HTR-8/SVneo (cell line): ENCODE results near the gene SSBP1.
"Not testable (repeated sequence)": the region's sequence is repeated elsewhere in the genome, so short reads cannot be mapped to it uniquely, and the experiment has no call there.

Experiments
- DNase-seq: peaks from one replicate; pipeline ENCODE4 v3.0.0; 2011; ENCODE audit warnings: low spot score, mixed read lengths; ENCODE audit not compliant: insufficient read length
- FAIRE-seq: peaks from 2 replicates; lab custom pipeline; 2011; peaks lifted over from hg19 to GRCh38; lab: Jason Lieb, UNC

Gene SSBP1

DNA sequence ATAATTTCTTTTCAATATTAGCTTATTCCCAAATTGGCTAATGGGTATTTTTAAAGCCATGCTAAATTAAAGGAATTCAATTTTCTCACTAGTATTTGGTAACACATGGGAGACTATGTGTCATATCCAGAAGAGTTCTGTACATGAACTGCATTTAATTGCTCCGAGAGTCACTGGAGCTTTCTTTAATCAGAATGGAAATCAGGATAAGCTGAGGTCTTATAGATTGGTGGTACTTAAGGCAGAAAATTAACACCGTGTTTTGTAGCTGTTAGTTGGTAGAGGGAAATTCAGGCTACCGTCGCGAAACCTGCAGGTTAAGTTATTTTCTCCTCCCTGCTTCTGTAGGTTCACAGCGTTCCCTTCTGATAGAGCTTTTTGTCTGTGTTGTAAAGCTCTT, 29.8 kb upstream of the SSBP1 start, which contains the start of gene WEE2:
WEE2 (plus strand) TSS at position 3 of the 400 bp plus-strand sequence. CDS start 406 bp downstream, outside the sequence.
- FAIRE-seq = no peak
- no peak for DNase-seq

DNA sequence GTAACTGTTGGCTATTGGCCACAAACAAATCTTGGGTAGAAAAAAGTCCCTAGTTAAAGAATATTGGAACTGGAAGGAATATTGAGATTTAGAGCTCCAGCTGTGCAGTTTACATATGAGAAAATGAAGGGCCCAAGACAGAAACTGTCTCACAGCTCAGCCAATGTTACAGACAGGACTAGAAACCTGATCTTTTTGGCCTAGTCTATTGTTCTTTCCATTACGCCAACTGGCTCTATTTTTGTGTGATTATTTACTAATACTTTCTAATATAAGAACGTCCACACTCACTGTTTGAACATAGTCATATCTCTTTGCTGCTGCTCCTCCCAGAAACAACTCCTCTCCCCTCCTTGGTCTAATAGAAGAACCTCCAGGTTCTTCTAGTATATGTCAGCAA, 28.8 kb upstream of the SSBP1 start:
- no peak for FAIRE-seq
- no peak for DNase-seq

DNA sequence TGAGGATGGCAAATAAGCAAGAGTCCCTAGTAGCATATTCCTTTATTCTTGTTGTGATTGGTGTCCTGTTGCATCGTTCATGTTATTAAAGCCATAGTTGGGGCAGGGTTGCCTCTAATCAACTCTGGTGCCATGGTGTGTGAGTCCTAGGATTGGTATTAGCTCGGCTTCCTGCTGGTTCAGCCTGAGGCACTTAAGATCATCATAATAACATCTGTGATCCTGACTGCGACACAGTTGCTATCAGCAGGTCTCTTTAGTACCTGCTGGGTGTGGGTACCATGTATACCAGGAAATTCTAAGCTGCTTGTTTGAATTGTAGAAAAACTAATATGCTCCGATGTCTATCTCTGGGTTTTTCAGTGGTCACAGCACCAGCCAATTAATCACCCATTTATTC, 28.4 kb upstream of the SSBP1 start:
- no peak for DNase-seq
- FAIRE-seq = no peak

DNA sequence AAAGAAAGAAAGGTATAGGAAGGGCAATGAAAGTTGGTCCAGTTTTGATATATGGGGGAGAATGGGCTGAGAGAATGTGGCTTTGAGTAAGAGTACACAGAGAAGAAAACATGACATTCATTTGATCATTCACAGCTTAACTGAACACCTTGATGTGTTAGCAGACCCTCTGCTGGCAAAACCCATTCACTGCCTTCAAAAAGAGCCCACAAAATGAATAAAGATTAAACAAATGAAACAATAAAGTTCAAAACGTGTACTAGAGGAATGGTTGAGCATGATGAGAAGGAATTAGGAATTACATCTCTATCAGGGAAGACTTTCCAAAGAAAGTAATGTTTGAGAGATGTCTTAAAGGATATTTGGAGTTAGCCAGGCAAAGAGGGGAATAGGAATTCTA, 27.9 kb upstream of the SSBP1 start:
- no peak for DNase-seq
- FAIRE-seq = no peak

DNA sequence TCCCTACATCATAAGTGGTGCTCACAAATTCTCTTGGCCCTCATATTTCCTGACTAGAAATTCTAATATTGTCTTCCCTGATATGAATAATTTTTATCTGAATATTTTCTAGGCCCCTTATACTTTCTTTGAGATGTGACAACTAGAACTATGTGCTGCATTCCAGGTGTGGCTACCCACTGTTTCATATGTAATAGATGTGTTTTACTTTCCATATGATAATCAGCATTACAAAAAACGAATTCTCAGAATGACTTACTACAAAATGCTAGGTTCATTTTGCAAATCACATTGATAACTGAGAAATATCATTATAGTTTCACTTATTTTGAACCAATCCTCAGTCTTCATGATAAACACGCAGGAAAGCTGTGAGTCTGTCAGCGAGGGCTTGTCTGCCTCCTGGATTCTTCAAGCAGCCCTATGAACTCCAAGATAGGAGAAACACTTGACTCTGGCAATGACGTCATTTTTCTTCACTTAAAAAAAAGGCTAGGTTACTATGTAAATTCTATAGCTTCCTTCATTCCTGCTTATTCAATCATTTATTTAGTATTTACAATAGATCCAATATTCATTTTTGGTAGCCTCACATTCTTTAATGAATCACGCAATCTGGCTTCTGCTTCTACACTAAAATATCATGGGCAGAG, 25.4 kb upstream of the SSBP1 start:
- no peak for FAIRE-seq
- no peak for DNase-seq

DNA sequence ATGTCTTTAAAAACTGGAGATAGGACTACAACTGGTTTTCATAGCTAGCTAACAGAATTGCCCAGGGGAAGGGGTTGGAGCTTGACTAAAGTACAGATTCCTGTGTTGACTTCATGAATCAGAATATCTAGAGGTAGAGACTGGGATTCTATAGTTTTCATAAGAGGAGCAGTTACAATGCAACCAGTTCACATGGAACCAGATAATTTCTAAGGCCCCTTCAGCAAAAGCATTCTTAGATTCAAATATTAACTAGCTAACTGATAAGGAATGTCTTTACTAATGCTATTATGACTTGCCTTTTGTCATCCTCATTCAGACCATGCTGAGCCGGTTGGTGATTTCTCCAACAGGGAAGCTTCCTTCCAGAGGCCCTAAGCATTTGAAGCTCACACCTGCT, 24.3 kb upstream of the SSBP1 start:
- FAIRE-seq = no peak
- DNase-seq = no peak

DNA sequence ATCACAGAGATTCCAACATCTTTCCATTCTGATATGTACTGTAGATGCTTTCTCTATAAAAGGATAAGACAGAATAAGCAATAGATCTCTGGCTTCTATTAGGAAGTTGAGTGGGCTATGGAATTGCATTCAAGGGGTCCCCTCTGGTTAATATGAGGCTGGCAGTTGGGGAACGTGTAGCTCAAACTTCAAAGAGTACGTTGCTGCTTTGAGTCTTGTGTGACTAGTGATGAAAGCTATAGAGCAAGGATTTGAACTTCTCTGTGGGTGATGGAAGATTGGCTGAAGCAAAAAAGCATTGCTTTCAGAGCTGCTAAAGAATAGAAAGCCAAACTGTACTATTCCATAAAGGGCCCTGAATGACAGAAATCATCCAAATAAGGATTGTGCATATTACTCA, 23.6 kb upstream of the SSBP1 start:
- DNase-seq (no peak), FAIRE-seq (no peak)

DNA sequence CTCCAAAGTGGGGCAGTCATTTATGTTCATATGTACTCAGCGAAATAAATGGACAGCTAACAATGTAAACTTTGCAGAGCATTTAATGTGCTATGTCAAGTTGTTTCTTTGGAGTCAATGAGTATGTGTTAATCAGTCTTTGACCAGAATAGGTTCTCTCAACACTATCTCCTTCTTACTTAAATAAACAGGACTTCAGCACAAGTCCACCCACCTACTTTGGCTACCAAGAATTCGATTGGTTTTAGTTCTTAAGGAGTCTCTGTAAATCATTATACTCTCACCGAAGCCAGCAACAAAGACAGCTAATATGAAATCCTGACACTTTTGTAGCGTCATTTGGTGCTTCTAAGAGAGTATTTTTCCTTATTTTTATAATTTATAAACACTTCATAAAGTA, 23.1 kb upstream of the SSBP1 start:
- FAIRE-seq (no peak), DNase-seq (no peak)

DNA sequence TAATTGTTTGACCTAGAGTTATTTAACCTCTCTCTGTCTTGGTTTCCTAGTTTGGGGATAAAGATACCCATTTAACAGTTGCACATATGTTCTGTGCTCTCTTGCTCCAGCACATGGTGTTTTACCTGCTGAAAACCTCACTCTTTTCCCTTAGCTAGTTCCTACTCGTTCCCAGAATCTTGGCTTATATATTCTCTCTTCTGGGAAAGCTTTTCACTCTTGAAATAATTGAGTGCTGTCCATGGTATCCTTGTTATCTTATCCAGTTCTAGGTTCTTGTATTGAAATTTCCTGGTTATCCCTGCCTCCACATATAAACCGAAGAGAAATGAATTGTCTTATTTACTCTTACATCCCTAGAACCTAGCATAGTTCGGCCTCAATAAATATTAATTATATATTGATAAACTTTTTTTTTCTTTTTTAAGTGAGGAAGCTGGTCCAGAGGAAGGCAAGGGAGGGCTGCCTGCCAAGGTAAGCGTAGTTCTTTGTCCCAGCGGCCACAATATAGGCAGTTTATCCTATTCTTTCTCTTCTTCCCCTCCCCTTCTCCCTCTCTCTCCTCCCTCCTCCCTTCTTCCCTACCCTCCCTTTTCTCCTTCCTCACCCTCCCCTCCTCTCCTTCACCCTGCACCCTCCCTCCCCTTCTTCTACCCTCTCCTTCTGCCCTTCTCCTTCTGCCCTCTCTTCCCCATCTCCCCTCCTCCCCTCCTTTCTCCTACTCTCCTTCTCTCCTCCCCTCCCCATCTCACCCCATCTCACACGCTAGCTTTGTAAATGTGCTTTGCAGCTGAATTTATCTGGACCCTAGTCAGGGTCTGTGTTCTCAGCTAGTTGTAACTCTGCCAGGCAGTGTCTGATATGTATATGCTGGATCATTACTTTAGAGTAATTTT, 22.1 kb upstream of the SSBP1 start:
- DNase-seq = no peak
- no peak for FAIRE-seq

DNA sequence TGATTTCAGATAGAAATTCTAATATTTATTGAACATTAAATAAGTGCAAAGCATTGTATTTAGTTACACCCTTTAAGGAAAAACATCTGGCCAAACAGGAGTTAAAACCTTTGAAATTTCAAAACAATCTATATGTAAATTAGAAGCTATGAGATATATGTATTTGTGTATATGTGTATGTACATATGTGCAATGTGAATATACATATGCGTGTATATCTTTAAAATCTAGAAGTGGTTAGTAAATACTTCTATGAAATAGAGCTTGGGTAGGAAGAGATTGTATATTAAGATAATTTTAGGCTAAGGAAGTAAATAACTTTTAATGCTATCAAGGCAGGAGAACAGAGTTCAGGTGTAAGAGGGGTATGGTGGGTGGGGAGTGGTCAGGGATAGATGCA, 20.7 kb upstream of the SSBP1 start:
- DNase-seq (no peak), FAIRE-seq (no peak)

DNA sequence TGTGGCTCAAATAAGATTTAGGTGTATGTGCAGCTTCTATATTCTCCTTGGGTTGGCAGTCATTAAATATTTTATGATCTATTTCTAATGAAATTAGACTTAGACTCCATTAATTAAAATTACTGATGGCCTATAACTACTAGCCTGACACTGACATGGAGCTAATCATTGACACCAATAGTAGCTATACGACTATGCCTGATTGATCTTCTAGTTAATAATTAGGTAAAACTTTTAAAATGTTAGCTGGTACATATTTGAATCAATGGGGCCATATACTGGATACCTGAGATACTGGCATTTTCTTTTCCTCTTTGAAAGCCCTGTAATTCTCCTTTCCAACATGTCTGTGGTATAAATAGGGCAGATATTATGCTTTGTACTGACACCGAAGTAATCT, 15.6 kb upstream of the SSBP1 start:
- DNase-seq = no peak
- FAIRE-seq = no peak

DNA sequence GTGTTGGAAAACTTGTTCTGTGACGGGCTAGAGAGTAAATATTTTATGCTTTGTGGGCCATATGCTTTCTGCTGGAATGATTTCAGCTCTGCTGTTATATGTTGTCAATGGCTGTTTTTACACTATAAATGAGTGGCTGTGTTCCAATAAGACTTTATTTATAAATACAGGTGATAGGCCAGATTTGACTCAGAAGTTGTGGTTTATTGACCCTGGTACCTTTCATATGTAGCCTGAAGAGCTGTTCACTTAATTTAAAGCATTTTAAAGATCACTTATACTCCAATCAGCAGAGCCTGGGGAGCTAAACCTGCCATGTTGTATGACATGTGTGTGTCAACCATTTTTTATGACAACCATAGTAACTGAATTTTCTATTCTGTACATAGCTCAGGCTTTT, 9.1 kb upstream of the SSBP1 start:
- FAIRE-seq (no peak), DNase-seq (no peak)

DNA sequence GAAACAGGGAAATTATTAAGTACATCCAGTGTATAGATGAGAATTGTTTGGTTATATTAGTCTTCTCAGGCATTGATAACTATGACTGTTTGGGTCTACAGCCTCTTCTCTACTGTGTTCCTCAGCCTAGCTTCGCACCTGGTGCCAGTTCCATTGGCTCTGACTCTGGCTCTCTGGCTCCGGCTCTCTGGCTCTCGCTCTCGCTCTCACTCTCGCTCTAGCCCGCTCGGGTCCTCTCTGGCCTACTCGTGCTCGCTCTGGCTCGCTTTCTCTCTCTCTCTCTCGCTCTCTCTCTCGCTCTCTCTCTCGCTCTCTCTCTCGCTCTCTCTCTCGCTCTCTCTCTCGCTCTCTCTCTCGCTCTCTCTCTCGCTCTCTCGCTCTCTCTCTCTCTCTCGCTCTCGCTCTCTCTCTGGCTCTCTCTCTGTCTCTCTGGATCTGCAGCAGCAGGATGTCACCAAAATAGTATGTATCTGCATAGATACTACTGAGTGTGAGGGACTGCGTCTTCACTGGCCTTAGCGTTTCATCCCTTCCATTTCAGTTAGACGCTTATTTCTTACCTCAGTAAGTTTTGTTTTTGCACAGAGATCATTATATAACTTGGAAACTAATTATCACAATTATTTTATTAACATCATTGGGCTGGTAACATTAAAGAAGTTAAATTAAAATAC, 6.5 kb upstream of the SSBP1 start:
- FAIRE-seq (no peak), DNase-seq (no peak)

DNA sequence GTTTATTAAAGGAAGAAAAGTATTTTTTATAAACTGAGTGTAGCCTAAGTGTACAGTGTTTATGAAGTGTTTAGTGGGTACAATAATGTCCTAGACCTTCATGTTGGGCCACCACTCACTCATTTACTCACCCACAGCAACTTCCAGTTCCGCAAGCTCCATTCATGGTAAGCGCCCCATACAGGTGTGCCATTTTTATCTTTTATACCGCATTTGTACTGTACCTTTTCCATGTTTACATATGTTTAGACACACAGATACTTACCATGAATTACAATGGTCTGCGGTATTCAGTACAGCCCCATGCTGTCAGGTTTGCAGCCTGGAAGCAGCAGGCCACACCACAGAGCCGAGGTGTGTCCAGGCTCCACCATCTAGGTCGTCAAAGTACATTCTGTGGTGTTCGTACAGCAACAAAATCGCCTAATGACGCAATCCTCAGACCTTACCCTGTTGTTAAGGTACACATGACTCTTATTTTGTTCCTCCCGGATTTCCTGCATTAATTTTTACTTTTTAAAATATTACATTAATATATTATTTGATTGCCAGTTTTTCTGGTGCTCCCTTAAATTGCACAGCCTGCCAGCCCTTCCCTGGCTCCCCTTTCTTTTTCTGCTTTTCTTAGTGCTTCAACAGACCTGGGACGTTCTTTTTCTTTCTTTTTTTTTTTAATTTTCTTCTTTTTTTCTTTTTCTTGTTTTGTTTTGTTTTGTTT, 881 bp upstream of the SSBP1 start:
- no peak for FAIRE-seq
- DNase-seq = no peak

DNA sequence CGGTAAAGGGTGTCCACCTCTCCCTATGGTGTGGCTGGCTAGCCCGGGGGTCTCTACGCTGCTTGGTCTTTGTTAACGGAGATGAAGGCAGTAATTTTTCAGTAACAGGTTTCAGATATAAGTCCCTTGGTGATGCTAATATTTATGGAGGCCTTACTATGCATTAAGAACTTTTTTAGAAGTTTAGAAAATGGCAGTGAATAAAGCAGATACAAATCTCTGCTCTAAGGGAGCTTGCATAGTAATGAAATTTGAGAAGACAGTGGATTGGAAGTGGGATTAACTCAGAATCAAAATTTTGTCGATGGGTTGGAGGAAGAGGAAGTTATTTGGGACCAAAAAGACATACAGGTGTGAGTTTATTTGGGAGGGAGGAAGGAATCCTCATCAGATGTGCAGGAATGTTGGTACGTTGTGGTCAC, 445 bp downstream of the SSBP1 start:
- DNase-seq = no peak
- no peak for FAIRE-seq

DNA sequence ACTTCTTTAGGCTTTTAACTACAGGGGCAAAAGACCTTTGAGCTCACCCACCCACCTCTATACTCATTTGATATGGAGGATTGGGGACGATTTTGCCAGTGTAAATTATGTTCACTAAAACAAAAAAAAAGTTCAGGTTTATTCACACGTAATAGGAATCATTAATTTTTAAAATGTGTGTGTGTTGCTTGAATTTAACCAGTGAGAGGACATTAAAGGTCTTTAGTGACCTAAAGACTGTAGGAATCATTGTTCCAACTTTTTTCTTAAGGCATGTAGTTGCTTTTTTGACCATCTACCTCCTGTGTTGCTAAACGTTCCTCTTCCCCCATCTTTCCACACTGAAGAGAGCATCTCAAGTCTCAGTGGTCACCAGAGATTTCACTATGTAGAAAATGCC, 1.1 kb downstream of the SSBP1 start:
- FAIRE-seq (no peak), DNase-seq (no peak)

DNA sequence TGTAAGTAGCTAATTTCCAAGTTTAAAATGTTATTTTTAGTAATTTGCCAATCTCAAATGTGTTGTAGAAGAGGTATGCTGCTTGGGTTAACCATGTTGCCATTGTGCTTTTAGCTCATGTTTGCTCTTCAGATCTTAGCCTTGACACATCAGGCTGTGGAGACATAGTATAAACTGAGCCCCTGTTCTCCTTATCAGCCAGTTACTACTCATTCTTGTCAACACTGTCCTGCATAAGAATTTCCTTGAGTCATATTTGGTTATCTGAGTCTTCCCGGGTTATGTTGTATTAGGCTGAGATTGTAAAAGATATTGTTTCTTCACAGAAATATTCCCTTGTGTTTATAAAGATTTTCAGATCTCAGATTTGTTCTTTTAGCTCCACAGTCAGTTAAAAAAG, 4.1 kb downstream of the SSBP1 start:
- DNase-seq (no peak), FAIRE-seq (no peak)

DNA sequence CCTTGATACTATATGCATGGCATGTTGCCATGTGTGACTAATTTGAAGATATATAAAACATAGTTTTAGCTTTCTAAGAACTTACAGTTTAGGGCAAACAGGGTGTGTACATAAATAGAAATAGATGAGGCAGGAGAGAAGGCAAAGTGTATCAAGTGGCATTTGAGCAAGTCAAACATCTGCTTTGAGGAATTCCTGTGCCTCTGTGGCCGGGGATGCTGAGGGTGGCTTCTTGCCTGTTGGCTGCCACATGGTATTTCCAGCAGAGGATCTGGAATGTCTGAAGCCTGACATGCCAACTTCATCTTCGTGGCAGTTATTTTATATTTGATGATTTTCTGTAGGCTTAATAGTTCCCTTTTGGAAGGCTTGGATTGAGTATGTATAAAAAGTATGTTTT, 6.0 kb downstream of the SSBP1 start:
- FAIRE-seq (no peak), DNase-seq (no peak)

DNA sequence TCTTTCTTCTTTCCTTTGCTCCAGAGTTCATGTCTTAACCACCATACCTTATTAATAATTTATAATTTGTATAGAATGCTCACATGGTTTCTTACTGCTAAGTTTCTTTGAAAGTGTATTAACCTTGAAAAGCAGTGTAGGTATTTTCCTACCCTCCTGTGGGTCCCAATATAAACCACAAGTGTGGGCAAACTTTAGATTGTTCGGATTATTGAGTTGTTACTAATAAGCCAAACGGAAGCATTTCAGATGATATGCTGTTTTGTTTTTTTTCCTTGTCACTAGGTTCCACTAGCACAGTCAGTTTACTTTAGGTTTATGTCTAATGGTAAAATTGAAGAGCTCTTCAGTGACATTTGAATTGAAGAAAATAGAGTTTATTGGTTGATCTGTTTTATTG, 10.2 kb downstream of the SSBP1 start:
- FAIRE-seq = no peak
- no peak for DNase-seq

DNA sequence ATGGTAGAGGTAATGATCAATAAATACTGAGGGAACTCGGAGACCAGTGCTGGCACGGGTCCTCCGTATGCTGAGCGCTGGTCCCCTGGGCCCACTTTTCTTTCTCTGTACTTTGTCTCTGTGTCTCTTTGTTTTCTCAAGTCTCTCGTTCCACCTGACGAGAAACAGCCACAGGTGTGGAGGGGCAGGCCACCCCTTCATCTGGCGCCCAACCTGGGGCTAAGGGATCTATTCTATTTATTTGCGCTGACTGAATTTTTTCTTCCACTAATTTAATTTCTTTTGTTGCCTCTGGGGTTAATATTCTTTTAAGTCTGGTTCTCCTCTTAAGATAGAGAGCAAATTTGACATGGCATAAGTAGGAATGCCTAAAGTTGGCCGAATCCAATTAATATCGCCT, 13.7 kb downstream of the SSBP1 start:
- not testable (repeated sequence) for FAIRE-seq, DNase-seq

DNA sequence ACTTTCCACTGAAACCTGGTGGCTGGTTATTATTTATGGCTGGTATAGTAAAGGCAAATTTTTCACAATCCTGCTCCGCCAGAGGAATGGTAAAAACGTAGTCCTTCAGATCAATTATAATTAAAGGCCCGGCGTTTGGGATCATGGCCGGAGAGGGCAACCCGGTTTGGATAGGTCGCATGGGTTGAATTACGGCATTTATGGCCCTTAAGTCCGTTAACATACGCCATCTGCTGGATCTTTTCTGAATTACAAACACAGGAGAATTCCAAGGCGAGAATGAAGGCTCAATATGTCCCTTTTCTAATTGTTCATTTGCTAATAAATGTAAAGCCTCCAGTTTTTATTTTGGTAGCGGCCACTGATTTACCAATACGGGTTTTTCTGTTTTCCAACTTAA, 14.5 kb downstream of the SSBP1 start:
- FAIRE-seq (no peak), DNase-seq (no peak)
